Vagina (tissue), 2 donors: ENCODE measurements around the gene PAFAH1B1. TPM values are rescaled to one million over a fixed set of nuclear protein-coding genes. Genes with fewer than 3 reads are reported as not detected.

Experiments used
- DNase-seq, 2 donors: peaks; one replicate each; pipeline ENCODE4 v3.0.0-alpha.2; 2017; ENCODE audit errors: extremely low spot score in 2 of 2
- H3K27ac ChIP-seq: fragments of 200-600 bp; sonication (generic); one replicate; pipeline ENCODE4 v1.5.1; 2019
- H3K27me3 ChIP-seq: fragments of 200-600 bp; sonication (generic); one replicate; pipeline ENCODE4 v1.5.1; 2019
- H3K36me3 ChIP-seq, 2 donors: fragments of 200-600 bp; sonication (generic); one replicate each; pipeline ENCODE4 v1.5.1; 2017 to 2019
- H3K4me1 ChIP-seq: fragments of 200-600 bp; sonication (generic); one replicate; pipeline ENCODE4 v1.5.1; 2019
- H3K4me3 ChIP-seq, 2 donors: fragments of 200-600 bp; sonication (generic); 1 replicate in 1 of 2; 2 replicates in 1 of 2; pipeline ENCODE4 v1.5.1; 2016 to 2019
- H3K9me3 ChIP-seq: fragments of 200-600 bp; sonication (generic); one replicate; pipeline ENCODE4 v1.5.1; 2019
- CTCF ChIP-seq, 3 experiments: fragments of 450-650 bp in 2 of 3; fragments of 200-600 bp in 1 of 3; sonication (generic) in 1 of 3; IDR thresholded peaks; one replicate each; pipeline ENCODE4 v1.5.1; 2017 to 2019; ENCODE audit warnings: antibody characterized with exemption in 3 of 3, mild to moderate bottlenecking in 2 of 3, moderate library complexity in 2 of 3
- POLR2A ChIP-seq, 2 donors: fragments of 450-650 bp; IDR thresholded peaks; one replicate each; pipeline ENCODE4 v1.6.1; 2017; ENCODE audit warnings: antibody characterized with exemption in 2 of 2, mild to moderate bottlenecking in 2 of 2, moderate library complexity in 2 of 2
- POLR2AphosphoS5 ChIP-seq, 2 donors: sonication (generic); formaldehyde crosslinking; IDR thresholded peaks; one replicate each; pipeline ENCODE4 v1.9.0; 2017; ENCODE audit warnings: antibody characterized with exemption in 2 of 2, mild to moderate bottlenecking in 2 of 2, low read depth in 1 of 2; ENCODE audit not compliant: insufficient read depth in 1 of 2
- intact Hi-C: fragments of 100-400 bp; cut with DNase I; formaldehyde crosslinking; loops from one replicate; pipeline ENCODE4 v1.15.1; 2023
- total RNA-seq: library from RNA; depleted of rRNA; stranded (reverse); fragments of >200 nt; gene quantifications from one replicate; pipeline ENCODE4 v1.2.3, GENCODE V29; 2016

Gene PAFAH1B1
- total RNA-seq, 1 donor from 2014 or later: 102 TPM

DNA sequence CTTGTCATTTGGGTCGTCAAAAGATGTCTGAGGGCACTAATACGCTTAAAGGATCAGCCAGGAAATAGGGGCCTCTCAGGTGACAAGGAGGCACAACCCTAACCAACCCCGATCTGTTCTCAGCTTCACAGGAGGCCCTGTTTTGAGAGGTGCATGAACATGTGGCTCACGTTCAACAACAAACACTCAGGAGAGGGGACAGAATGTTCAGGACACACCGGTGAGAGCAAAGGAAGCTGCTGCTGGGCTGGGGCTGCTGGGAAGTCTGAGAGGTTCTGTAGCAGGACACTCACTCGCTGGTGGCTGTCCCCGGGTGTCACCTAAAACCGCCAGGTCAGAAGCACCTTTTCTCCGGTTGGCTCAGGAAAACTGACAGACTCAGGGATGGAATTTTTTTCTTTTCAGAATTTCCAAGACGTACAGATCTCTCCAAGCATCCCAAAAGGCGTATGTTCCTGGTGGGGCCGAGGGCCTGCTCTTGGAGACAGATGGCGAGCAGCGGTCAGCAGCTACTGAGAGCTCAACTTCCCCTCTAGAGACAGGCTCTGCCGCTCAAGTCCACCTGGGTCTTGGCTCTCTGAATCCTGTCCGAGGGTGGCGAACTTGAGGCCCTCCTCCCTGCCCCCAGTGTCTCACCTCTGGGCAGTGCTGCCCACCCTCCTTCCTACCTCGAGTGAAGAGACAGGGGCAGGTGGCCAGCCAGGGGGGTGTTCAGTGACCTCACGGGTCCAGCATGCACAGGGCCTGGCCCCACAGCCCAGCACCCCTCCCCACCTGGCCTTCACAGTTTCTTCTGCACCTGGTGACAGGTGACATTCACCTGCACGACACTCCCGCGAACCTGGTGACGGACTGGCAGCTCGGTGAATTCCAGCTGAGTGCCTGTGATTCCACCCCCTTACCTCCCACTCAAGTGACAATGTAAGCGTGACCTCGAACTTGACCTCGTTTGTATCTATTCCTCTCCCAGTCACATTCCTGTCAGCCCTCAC lies 95.2 kb downstream of the PAFAH1B1 start:
- no peaks in the 10 kb centered on the region for H3K27me3 ChIP-seq
- H3K27ac ChIP-seq: no peak overlapping the region
- no peaks in the 10 kb centered on the region for H3K9me3 ChIP-seq
- peaks cover 0 to 31% of the 10 kb centered on the region in 2 donors for H3K36me3 ChIP-seq
- no peak overlapping the region for H3K4me3 ChIP-seq
- peak in 1 of 2 donors; percentile 84 for DNase-seq
- intact Hi-C loops: loop anchor here (10.0 kb wide), 1 partner anchor 94 kb away; the partner anchor contains the start of gene PAFAH1B1
- TF ChIP-seq POLR2A (IDR thresholded peaks at IDR 0.05) (no peak), POLR2AphosphoS5 (IDR thresholded peaks at IDR 0.05; ENCODE audit: insufficient read depth in 1 of 2, low read depth in 1 of 2) (peak in 1 of 2 donors; percentile 24), CTCF (IDR thresholded peaks at IDR 0.05) (no peak)
- peaks cover 20% of the 10 kb centered on the region for H3K4me1 ChIP-seq

DNA sequence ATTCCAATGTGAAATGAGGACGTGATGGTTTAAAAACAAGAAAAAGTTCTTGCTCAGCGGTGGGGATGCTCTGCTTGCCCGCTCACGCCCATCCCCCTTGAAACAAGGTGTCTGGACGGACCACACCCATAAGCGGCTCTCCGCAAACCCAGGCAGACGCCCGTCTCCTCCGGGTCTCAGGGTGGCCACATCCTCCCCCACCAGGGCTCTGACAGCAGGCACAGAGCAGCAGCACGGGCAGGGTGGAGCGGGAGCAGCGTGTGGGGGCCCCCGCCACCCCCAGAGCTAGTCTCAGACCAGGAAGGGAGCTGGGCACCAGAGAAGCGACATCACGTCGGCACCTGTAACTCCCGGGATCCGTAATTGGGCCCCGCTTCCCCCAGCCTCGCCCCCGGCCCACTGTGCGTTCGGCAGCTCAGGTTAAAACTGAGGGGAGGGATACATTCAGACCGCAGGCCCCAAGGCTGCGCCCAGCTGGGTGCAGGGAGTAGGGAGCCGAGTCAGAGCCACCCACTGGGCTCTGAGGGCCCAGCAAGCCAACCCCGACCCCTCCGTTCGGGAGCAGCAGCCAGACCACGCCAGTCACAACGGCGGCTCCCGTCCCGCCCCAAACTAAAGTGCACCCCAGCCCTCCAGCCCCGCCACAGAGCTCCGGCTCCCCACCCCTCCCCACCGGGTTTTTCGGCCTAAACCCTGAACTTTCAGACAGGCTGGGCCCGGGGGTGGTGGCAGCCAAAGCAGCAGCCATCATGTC lies 96.1 kb downstream of the PAFAH1B1 start:
- TF ChIP-seq CTCF (IDR thresholded peaks at IDR 0.05): no peak
- TF ChIP-seq POLR2AphosphoS5 (IDR thresholded peaks at IDR 0.05; ENCODE audit: insufficient read depth in 1 of 2, low read depth in 1 of 2): no peak
- TF ChIP-seq POLR2A (IDR thresholded peaks at IDR 0.05): no peak
- no peaks in the 10 kb centered on the region for H3K9me3 ChIP-seq
- H3K27ac ChIP-seq: no peak overlapping the region
- peak; percentile 64 to 72 for DNase-seq
- intact Hi-C loops: loop anchor here (10.0 kb wide), 1 partner anchor 95 kb away; the partner anchor contains the start of gene PAFAH1B1
- H3K36me3 ChIP-seq: peaks cover 0 to 31% of the 10 kb centered on the region in 2 donors
- peaks cover 20% of the 10 kb centered on the region for H3K4me1 ChIP-seq
- no peaks in the 10 kb centered on the region for H3K27me3 ChIP-seq
- H3K4me3 ChIP-seq: no peak overlapping the region

DNA sequence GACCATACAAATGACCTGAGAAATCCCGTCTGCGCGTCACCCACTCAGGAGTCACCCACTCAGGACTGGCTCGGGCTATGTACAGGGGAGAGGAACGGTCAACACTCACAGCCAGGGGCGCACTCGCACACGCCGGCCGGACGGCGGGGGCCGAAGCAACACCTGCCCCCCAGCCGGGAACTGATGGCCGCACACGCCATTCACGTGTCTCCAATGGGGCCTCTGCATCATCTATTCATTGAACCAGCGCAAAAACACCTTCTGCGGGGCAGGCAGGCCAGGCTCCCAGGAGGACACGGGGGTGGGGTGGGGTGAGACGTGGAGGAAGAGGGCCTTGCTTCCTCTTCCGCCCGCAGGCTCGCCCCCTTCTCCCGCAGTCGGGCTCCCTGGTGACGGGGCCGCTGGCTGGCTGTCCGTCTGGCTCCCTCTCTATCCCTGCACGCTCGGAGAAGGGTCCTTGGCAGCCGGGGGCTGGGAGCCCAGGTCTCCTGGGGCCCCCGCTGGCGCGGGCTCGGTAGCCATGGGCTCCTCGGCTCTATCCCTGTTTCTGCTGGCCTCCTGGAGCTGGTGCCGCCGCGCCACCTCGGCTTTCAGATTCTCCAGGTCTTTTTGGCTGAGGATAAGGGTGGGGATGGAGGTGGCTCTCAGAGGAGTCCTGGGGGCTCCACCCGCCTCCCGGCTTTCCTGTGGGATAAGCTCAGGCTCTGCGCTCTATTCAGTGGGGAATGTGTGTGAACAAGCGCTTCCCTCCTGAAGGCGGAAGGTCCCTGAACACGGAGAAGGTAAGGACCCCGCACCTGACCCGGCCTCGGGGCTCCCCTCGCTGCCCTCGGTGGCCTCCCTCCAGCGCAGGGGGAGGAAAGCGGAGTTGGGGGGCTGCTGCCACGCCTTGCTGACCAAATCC lies 97.0 kb downstream of the PAFAH1B1 start:
- TF ChIP-seq CTCF (IDR thresholded peaks at IDR 0.05) (no peak), POLR2A (IDR thresholded peaks at IDR 0.05) (no peak), POLR2AphosphoS5 (IDR thresholded peaks at IDR 0.05; ENCODE audit: insufficient read depth in 1 of 2, low read depth in 1 of 2) (no peak)
- Histone ChIP-seq H3K36me3 (peaks cover 0 to 39% of the 10 kb centered on the region in 2 donors), H3K27ac (no peak overlapping the region), H3K4me3 (no peak overlapping the region), H3K27me3 (no peaks in the 10 kb centered on the region), H3K9me3 (no peaks in the 10 kb centered on the region), H3K4me1 (peaks cover 20% of the 10 kb centered on the region)
- peak; percentile 77 to 81 for DNase-seq
- intact Hi-C loops: no loop called here

- intact Hi-C loops: no loop called here
- Histone ChIP-seq H3K36me3 (peaks cover 0 to 47% of the 10 kb centered on the region in 2 donors), H3K9me3 (no peaks in the 10 kb centered on the region), H3K27ac (no peak overlapping the region), H3K4me3 (no peak overlapping the region), H3K4me1 (peaks cover 19% of the 10 kb centered on the region), H3K27me3 (no peaks in the 10 kb centered on the region)
- TF ChIP-seq POLR2A (IDR thresholded peaks at IDR 0.05): no peak
- TF ChIP-seq POLR2AphosphoS5 (IDR thresholded peaks at IDR 0.05; ENCODE audit: insufficient read depth in 1 of 2, low read depth in 1 of 2): no peak
- no peak for TF ChIP-seq CTCF (IDR thresholded peaks at IDR 0.05)
- DNase-seq: peak; percentile 42 to 84
These were observed 97.8 kb downstream of the PAFAH1B1 start for GRCh38 chr17:2691069-2691871.
